ENCODE results near the gene NAT14.

Gene NAT14

DNA sequence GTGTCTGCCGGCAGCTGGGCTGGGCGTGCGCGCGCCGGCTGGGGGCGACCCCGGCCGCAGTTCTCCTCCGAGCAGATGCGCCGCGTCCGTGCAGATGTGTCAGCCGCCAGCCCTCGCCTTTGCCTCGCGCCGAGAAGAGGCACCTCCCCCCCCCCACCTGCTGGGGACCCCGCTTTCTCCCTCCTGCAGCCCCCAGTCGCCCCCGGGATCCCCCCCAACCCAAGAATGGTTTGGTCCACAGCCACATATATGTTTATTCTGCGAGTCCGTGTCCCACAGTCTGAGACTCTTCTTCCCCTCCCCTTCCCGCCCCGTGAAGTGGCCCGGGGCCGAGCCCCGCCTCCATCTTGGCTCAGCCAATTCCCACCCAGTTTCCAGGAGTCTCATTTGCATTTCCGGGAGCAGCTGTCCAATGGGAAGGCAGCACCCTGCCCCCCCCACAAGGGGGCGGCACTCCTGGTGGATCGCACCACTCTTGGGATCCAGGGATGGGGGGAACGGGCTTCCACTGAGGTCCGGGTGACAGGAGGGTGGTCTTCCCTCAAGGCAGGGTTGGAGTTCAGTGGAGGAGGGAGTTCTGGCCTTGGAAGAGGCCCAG, 32.1 kb upstream of the NAT14 start:
- in situ Hi-C loops (cut with MboI; ENCODE audit: low sequenced_read_pairs), result no loop called here

DNA sequence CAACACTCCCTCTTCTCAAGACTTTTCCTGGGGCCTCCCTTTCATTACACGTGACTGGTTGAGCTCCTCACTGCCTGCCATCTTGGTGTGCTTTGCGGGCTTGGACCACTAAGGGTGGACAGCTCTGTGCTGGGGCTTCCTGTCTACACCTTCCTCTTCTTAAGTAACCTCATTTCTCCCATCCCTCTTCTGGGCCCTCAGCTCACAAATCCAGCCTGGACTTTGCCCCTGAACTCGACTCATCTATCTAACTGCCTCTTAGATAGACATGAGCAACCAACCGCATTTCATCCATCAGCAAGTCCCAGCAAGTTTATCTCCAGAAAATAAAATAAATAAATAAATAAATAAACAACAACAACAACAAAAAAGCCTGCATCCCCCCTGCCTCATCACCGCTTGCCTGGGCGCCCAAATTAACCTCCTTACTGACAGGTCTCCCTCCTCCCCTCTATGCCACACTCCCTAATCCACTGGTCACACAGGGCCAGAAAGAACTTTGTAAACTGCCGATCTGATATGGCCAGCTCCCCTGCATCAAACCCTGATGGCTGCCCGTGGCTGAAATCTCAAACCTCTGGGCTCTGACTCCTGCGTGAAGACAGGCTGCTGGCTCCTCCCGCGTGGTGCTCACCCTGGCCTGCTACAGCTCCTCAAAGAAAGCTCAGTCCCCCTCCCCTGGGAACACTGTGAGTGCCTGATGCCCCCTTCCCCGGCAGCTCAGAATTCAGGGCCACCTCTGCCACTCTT, 31.3 kb upstream of the NAT14 start:
- in situ Hi-C loops (cut with MboI; ENCODE audit: low sequenced_read_pairs), result no loop called here

DNA sequence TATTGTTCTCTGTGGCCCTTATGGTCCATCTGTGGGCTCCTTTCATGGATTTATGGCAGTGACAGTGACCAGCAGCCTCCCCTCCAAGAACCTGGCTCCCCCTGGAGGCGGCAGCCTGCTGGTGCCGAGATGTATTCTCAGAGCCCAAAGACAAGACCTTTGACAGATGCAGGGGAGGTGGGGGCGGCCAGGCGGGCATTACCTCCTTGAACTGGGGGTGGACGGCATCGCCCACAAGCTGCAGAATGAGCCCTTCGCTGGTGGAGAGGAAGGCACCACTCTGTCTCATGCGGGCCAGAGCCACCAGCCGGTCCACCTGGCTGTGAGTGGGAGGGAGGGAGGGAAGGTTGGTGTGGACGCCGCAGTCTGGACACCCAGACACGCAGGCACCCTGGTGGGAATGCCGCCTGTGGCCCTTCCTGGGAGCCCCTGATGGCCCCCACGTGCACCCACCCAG, 30.2 kb upstream of the NAT14 start:
- in situ Hi-C loops (cut with MboI; ENCODE audit: low sequenced_read_pairs), result no loop called here

DNA sequence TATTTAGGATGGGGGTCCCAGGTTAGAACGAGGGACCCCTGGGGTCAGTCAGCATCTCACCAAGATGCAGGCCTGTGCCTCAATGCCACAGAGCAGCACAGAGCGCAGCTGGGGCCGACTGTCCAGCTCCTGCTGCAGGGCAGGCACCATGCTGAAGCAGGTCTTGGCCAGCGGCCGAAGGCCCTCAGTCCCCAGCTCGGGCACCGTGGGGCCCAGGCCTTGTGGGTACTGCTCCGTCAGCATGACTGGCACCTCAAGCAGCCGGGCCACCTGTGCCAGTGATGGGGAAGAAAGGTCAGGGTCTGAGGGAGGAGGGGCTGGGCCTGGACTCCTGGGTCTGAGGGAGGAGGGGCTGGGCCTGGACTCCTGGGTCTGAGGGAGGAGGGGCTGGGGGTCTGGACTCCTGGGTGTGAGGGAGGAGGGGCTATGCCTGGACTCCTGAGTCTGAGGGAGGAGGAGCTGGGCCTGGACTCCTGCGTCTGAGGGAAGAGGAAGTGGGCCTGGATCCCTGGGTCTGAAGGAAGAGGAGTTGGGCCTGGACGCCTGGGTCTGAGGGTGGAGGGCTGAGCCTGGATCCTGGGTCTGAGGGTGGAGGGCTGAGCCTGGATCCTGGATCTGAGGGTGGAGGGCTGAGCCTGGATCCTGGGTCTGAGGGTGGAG, 29.3 kb upstream of the NAT14 start:
- in situ Hi-C loops (cut with MboI; ENCODE audit: low sequenced_read_pairs), result no loop called here

DNA sequence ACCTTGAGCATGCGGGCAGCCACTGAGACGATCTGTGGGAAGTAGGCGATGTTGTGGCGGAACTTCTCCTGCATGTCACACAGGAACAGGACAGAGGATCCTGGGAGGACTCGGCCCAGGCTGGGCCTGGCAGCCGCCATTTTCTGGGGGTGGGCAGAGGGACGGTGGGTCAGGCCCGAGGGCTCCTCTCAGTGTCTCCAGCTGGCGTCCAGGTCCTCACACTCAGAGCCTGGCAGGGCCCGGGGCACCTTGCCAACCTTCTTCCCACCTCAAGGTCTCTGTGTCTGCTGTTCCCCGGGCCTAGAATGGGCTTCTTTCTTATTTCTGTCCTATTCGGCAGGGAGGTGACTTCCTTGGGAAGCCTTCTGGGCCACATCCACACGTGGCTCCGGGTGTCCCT, 28.6 kb upstream of the NAT14 start:
- in situ Hi-C loops (cut with MboI; ENCODE audit: low sequenced_read_pairs), result no loop called here

DNA sequence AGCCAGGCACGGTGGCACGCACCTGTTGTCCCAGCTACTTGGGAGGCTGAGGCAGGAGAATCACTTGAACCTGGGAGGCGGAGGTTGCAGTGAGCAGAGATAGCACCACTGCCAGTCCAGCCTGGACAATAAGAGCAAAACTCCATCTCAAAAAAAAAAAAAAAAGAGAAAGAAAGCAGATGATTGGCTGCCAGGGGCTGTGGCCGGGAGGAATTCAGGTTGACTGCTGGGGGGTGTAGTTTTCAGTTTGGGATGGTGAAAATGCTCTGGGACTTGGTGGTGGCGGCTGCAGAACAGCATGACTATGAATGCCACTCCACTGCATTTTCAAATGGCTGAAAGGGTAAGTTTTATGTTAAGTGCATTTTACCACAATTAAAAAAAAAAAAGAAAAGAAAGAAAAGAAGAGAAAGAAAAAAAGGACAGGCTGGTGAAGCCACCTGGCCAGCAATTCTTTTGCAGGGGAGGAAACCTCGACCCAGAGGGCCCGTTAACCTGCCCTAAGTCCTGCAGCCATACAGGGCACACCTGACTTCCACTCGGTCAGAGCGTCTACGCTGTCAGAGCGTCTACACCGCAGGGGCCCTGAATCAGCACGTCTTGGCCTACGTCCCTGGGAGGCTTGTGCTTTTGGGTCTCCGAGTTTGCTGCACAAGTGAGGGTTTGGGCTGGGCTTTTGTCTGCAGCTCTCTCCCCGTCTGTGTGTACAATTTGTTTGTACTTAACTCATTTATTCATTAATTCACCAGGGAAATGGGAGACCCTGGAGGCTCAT, 27.1 kb upstream of the NAT14 start:
- in situ Hi-C loops (cut with MboI; ENCODE audit: low sequenced_read_pairs), result no loop called here

DNA sequence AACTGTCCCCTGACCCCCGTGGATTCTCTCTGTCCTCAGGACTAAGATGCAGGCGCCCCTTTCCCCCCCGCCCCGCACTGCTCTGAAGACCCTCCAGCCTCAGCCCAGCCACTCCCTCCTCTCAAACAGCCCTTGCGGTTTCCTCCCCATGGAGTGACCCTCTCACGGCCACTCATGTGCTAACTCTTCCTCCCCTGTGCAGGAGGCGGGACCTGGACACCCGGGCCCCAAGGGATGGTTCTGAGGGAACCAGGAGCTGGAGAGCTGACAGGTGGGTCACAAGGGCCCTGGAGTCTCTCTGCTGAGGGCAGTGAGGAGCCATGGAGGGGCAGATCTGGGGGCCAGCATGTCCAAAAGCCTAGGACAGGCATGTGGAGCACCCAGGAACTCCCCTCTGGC, 25.4 kb upstream of the NAT14 start:
- in situ Hi-C loops (cut with MboI; ENCODE audit: low sequenced_read_pairs), result no loop called here

DNA sequence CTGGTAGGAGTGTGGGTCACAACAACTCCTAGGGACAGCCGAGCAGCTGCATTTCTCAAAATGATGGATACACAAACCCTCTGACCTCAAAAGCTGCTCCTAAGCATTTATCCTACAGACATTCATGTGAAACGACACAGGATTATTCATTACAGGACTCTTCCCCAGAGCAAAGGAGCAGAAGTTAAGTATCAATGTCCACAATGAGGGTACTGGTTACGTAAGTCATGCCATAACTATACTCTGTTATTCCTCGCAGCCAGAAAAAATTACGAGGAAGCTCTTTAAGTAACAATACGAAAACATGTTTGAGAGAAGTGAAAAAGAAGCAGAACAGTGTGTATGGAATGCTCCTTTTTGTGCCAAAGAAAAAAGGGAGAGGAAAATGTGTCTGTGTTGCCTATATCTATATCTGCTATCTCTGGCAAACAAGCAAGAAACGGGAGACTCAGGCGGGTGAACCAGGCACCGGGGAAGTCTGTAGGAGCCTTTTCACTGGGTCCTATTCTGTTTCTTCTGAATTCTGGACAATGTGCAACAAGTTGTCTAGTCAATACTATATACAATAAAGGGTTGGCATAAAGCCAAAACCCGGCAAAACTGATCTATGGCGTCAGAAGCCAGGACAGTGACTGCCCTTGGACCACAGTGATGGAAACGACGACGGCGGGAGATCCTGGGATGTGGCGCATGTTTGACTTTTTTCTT, 24.9 kb upstream of the NAT14 start:
- in situ Hi-C loops (cut with MboI; ENCODE audit: low sequenced_read_pairs), result no loop called here

DNA sequence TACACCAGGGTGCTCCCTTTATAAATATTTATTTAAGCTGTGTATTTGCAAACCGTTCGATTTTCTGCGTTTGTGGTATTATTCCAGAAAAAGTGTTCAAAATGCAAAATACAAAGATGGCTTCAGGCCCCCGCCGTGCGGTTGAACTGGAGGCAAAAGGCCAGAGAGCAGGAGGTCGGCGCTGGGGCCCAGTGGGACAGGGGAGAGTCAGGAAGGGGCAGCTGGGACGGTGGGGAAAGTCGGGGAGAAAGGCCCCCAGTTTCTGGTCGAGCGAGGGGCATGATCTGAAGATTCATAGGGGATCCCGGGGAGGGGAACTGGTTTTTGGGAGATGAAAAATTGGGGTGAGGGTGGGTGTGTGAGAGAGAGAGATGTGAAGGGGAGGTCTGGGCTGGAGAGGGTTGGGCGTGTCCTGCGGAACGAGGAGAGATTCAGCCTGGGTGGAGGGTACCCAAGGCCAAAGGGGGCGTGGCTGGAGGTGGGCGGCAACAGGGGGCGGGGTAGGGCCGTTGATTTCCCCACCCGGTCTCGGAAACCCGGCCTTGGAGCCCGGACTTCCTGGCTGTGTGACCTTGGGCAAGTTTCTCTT, 24.2 kb upstream of the NAT14 start:
- in situ Hi-C loops (cut with MboI; ENCODE audit: low sequenced_read_pairs), result no loop called here

DNA sequence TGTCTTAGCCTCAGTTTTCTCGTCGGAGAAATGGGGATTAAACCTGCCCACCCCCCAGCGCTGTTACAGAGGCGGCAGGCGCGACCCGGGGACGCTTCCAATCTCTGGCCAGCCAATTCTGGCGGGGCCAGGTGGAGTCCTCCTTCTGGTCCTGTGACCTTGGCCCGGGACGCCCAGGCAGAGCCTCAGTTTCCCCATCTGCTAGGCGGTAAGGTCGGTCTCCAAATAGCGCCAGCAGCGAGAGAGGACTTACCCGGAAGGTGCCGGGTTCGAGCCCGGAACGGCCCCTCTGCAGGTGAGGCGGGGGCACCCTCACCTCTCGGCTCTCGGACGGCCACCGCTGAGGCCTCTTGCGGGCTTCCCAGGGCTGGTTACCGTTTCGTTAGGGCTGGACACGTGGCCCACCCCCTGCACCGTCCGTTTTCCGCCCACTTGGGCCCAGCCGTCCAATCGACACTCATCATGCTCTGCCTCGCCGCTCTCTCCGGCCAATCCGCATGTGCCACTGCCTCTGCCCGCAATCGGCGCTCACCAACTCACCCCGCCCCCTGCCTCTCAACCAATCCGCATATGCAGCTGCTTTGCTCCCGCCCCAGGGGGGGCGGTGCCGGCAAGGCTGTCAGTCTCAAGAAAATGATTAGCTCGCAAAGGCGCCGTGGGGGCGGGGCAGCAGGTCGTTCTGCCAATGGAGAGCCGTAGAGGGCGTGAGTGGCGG, 23.6 kb upstream of the NAT14 start, which contains the start of gene ISOC2:
TSS of gene ISOC2 (minus strand) at position 384 of the 715 bp plus-strand sequence. CDS start 5,156 bp downstream, outside the sequence.
- in situ Hi-C loops (cut with MboI; ENCODE audit: low sequenced_read_pairs), result no loop called here

DNA sequence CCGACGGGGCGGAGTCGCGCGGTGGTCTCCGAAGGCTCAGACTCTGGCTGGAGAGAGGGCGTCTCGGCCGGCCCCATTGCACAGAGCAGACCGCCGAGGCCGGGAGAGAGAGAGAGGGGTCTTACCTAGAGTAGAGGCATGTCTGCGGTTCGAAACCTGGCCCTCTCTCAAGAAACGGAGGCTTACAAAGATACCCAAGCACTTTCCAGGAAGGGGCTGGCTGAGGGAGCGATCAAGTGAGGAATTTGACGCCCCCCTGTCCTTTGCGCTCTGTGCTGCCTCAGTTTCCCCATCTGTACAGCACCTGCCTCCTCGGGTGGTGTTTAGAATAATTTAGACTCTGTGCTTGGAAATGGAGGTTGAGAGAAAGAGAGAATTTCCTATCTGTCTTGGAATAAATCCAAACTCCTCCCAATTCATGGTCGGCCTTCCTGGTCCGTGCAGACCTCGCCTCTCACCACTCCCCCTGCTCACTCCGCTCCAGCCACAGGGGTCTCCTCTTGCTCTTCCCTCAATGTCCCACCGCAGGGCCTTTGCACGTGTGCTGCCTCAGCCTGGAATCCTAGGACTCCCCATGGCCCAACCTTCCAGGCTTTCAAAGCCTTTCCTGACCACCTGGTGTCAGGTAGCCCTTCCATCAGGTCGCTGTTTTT, 22.9 kb upstream of the NAT14 start:
- in situ Hi-C loops (cut with MboI; ENCODE audit: low sequenced_read_pairs), result no loop called here

DNA sequence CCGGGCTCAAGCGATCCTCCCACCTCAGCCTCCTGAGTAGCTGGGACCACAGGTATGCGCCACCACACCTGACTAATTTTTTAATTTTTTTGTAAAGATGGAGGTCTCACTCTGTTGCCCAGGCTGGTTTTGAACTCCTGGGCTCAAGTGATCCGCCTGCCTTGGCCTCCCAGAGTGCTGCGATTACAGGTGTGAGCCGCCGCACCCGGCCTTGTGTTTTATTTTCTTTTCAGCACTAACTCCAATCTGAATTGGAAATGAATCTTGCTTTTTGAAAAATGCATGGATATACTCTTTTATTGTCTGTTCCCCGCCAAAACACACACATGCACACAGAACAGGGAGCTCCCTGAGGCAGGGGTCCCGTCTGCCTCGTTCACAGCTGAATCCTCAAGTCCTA, 22.3 kb upstream of the NAT14 start:
- in situ Hi-C loops (cut with MboI; ENCODE audit: low sequenced_read_pairs), result no loop called here

DNA sequence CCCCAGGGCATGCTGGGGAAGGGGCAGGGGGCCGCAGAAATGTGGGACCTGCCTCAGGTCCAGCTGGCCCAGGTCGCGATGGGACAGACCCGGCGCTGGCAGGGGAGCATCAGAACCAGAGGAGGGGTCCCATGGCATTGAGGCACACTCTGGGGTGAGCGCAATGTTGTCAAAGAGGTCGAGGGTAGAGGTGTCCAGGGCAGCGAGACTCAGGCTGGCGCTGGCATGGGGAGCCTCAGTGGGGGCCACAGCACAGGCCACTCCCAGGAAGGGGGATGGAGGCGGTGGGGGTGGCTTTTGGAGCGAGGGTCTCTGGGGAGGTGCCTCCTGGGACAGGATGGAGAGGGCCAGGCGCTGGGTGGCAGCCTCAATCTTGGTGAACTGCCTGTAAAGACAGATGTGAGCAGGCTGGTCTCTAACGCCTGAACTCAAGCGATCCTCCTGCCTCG, 21.4 kb upstream of the NAT14 start:
- in situ Hi-C loops (cut with MboI; ENCODE audit: low sequenced_read_pairs), result no loop called here

DNA sequence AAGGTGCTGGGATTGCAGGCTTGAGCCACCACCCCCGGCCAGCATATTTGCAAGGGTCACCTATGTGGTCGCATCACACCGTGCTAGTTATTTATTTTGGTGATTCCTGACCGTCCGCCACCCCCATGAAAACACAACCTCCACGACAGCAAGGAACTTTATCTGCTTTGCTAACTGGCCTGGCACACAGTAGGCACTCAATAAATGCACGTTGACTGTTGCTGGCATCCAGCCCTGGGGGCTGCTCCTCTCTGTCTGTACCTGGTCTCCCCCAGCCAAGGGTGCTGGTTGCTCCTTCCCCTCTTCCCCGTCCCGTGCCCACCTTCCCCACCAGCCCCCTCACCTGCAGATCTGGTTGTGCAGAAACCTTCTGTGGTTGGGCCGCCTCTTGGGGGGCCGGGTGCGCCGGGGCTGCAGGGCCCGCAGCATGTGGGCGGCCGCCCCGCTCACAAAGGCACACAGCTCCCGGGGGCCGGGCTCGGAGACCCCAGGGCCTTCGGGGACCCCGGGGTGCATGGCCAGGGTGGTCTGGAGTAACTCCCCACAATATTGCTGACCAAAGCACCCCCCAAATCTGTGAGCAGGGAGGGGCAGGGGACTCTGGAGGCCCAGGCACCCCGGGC, 20.8 kb upstream of the NAT14 start:
- in situ Hi-C loops (cut with MboI; ENCODE audit: low sequenced_read_pairs), result no loop called here

DNA sequence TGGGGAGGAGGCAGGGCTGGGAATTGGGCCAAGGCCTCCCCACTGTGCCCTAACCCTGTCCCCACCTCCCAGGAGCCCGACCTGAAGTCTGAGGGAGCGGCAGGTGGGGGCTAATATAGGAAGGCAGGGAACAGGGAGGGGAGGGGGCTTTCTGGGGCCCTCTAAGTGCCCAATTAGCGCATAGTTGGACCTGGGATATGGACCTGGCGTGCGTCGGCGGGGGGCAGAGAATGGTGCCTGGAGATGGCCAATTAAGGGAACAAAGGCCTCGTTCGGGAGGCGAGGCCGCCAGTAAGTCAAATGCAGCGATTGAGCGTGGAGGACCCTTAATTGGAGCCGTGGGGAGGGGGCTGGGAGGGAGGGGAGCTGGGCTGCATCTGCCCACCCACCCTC, 20.3 kb upstream of the NAT14 start, which contains the start of gene C19orf85:
TSS of gene C19orf85 (minus strand) at position 90 of the 393 bp plus-strand sequence. CDS start 197 bp downstream, outside the sequence.
- in situ Hi-C loops (cut with MboI; ENCODE audit: low sequenced_read_pairs), result no loop called here

DNA sequence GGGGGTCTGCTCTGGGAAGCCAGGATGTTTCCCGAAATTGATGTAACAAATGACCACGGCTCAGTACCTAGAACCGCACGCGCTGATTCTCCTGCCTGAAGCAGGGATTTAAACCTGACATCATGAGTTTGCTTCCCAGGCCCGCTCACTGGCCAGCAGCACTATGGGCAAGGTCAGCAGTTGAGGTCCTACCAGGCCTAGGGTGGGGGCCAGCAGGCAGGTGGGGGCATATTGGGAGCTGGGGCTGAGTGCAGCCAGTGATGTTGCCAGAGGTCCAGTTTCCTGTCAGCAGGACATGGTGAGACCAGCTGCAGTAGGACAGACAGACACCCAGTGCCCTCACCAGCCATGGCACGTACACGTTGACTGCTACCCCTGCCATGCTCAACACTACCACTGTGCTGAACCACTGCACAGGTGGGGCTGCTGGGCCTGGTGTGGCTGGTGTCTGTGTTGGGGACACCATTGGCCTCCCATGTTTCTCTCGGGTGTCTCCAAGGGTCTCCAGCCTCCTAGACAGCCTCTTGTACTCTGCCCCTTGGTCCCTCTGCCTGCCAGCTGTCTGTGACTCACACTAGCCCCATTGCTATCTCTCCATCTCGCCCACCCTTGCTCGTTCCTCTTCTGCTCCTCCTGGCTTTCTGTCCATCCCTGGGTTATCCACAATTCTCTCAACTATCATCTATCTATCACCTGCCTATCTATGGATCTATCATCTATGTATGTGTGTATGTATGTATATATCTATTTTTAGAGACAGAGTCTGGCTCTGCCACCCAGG, 19.3 kb upstream of the NAT14 start:
- in situ Hi-C loops (cut with MboI; ENCODE audit: low sequenced_read_pairs), result no loop called here

DNA sequence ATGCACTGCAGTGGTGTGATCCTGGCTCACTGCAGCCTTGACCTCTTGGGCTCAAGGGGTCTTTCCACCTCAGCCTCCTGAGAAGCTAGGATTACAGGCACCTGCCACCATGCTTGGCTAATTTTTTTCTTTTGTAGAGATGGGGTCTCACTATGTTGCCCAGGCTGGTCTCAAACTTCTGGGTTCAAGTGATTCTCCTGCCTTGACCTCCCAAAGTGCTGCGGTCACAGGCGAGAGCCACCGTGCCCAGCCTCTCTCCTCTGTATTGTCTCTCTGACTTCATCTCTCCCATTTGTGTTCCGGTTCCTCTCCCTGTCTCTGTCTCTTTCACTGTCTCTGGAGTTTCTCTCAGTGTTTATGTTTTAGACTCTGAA, 18.8 kb upstream of the NAT14 start:
- in situ Hi-C loops (cut with MboI; ENCODE audit: low sequenced_read_pairs), result no loop called here

Data from hTERT RPE-1 (cell line).